Stimulated activated CD4-positive, alpha-beta T cell treated with anti-CD3 and anti-CD28 coated beads, Interleukin-4, amount 100 ng/mL, for 24 hours (primary cell): ENCODE measurements around the gene PPP1R9A.

Source experiments
- DNase-seq: peaks from one replicate; pipeline ENCODE4 v3.0.0-alpha.2; 2020

PPP1R9A gene

DNA sequence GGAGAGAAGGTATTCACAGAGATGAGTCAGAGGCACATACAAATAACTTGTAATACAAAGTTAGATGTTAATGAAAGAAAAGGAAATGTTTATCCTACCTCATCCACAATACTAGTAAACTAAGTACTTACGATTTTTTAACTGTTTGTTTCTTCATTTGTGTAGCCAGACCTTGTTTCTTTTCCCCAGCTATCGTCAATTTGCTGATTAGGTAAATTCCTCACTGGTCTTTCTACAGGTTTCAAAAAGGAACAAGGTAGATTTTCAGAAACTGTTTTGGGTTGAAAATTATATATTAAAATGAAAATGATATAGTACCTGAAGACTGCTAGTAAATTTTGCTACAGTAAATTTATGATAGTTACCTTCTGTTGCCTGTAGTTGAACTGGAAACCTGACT, 360.4 kb downstream of the PPP1R9A start:
- no peak for DNase-seq

DNA sequence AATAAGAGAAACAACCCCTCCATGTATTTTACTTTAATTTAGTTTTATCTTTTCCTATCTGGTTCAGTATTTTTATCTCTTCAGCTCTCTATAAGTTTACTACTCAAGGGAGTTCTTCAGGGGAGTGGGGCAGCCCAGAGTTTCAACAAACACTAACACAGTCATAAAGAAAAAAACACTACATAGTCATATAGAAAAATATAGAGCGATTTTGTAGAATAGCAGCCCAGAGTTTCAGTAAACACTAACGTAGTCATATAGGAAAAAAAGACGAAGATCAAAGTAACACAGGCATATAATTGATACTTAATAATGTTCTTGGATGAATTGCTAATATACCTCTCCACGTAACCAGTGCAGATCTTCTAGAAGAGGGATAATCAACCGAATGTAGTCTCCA, 362.2 kb downstream of the PPP1R9A start:
- DNase-seq = no peak

- DNase-seq = no peak
Measured at GRCh38 chr7:95276114-95276513, 368.7 kb downstream of the PPP1R9A start.

DNA sequence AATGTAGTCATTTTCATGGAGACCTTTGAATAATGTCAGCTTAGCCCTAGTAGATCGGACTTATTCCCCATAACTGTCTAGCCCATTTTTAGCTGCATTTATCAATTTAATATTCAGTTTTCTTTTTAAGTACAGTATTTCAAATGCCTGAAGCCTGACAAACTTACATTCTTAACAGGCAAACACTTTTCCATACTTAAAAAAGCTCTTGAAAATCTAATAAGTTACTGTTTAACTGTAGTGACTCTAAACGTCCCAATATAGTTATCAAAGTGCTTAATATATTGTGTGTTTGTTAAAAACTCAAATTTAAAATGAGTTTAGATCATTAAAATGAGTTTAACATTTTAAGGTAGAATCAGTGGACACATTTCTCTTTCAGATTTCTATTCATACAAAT, 372.0 kb downstream of the PPP1R9A start:
- no peak for DNase-seq

DNA sequence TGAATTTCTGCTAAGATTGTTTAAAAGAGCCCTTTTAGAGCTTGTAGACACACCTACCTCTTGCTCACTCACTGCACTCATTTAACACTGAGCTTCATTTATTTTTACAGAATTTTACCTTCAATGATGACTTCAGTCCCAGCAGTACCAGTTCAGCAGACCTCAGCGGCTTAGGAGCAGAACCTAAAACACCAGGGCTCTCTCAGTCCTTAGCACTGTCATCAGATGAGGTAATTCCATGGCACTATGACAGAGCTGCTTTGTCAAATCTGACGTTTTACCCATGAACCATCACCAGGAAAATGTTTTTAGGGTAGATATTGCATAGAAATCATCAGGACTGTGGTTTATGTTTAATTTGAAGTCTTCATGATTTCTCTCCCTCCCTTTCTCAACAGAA, 378.7 kb downstream of the PPP1R9A start:
- DNase-seq = no peak

DNA sequence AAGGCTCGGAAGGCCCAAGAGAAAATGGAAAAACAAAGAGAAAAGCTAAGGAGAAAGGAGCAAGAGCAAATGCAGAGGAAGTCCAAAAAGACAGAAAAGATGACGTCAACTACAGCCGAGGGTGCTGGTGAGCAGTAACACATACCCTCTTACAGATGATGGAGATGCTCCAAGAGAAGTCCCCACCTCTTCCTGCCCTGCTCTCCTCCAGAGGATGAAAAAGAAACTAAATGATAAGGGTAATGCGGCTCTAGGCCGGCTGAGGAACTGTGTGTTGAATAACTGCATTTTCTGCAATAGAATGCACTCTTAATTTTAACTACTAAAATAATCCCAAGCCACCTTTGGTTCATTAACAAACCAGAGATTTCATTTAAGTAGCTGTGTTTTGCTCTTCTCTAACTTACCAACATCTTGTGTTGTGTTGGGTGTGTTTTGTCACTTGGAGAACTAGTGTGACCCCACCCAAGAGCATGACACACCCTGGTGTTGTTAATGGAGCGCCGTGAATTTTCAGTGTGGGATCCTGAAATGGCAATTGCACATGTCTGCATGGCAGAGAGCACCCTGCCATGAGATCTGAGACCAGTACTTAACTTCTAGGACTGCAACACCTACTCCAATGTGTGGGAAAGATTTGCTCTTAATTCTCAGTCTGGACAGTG, 382.9 kb downstream of the PPP1R9A start:
- DNase-seq = no peak

GRCh38 chr7:95295397-95295796, 388.0 kb downstream of the PPP1R9A start:
- DNase-seq = no peak

- no peak for DNase-seq
Measured at GRCh38 chr7:95296456-95296855, 389.1 kb downstream of the PPP1R9A start.

GRCh38 chr7:95297041-95297440, 389.6 kb downstream of the PPP1R9A start:
- DNase-seq = no peak

DNA sequence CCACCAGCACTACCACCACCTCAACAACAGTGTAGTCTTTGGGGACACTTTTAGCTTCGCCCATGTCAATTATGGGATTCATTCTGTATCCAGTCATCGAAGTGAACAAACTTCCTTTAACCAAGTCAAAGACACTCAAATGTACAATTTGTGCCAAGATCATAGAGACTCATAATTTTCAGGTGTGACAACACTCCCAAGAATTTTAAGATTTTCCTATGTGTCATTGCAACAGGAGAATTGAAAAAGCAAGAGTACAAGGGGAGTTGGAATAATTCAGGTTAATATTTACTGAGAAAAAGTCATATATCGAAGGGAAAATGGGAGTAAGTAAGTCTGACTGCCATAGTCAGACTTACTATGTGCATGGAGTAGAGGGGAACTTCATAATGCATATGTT, 390.7 kb downstream of the PPP1R9A start:
- no peak for DNase-seq

- no peak for DNase-seq
Measured at GRCh38 chr7:95303013-95303905, 395.9 kb downstream of the PPP1R9A start.

- DNase-seq = no peak
Measured at GRCh38 chr7:95304990-95305389, 397.6 kb downstream of the PPP1R9A start.

- DNase-seq = no peak
Measured at GRCh38 chr7:95309951-95310350, 402.6 kb downstream of the PPP1R9A start.

GRCh38 chr7:95311389-95311788, 404.0 kb downstream of the PPP1R9A start:
- no peak for DNase-seq

DNA sequence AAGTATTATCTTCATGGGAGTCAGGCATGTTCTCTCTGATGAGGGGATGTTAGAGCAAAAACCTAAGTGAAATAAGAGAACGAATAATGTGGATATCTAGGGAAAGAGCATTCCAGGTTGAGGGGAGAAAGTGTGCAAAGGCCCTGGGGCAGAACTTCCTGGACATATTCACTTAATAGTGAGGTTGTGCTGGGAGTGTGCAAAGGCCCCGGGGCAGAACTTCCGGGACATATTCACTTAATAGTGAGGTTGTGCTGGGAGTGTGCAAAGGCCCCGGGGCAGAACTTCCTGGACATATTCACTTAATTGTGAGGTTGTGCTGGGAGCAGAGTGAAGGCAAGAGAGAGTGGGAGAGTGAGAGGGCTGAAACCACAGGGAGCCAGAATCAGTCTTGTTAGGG, 405.2 kb downstream of the PPP1R9A start:
- no peak for DNase-seq

- no peak for DNase-seq
Measured at GRCh38 chr7:95316588-95316987, 409.2 kb downstream of the PPP1R9A start.

GRCh38 chr7:95317546-95317945, 410.2 kb downstream of the PPP1R9A start:
- no peak for DNase-seq

DNA sequence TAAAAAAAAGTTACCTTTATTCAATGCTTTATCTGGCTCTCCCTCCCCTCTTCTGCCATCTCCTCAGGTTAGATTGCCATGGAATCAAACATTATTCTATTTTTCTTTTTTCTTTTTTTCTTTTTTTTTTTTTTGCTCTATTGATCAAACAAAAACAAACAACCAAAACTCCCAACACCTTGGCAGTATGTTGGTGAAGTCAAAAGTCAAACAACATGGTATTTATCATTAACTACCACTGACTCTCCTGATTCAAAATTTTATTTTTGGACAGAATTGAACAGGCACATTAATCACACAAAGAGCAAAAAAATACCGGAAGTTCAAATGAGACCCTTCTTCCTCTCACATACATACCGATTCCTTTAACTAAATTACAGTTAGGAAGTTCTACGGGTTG, 410.6 kb downstream of the PPP1R9A start:
- no peak for DNase-seq

DNA sequence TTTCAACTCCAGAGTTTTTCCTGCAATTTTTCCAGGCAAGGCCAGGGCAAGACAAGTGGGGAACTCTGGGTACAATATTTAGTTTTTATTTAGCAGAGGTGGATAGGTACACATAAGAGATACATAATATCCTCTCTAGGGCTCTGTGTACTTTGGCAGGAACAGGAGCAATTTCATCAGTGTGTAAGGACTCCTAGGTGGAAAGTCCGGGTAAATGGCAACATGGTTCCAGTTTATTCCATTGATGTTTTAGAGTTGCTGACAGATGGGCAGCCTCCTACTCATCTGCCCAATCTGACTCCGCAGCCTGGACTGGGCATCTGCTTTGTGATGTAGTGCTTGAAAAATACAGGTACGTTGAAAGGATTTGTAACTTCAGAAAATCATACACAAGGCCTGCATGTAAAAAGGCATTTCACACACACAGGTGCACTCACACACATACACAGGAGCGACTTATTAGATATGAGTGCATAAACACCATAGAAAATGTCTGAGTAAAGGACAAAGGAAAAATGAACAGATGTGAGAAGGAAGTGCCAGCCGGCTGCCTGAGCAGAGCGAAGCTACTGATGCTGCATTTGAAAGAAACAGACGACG, 411.2 kb downstream of the PPP1R9A start:
- DNase-seq = no peak

DNA sequence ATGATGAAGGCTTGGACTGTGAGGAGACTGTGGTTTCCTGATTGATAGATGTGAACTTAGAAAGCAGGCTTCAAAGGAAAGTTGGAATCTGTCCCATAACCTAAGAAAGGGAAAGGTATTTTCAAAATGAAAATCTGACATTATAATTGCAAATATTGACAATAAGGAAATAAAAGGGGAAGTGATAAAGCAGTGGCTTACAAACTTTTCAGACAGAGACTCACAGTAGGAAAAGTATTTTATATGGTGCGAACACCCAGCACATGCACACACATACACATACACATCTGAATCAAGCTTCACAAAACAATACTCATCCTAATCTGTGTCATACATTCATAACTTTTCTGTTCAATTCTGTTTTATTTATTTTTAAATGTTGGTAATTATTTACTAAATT, 412.2 kb downstream of the PPP1R9A start:
- DNase-seq = no peak

DNA sequence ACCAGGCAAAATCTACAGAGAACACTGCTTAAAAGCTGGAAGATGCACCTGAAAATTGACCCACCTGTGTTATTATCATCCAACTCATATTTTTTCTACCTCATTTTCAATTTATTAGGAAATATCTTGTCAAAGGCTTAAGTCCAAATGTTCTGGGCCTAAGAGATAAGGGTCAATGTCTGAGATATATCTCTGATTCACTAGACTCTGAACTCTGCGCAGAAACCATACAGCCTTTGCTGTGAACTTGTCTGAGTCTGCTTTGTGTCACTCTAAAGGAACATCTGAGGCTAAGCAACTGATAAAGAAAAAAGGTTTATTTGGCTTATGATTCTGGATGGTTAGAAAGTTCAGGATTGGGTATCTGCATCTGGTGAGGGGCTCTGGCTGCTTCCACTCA, 413.3 kb downstream of the PPP1R9A start:
- no peak for DNase-seq

GRCh38 chr7:95321720-95322119, 414.3 kb downstream of the PPP1R9A start:
- DNase-seq = no peak

DNA sequence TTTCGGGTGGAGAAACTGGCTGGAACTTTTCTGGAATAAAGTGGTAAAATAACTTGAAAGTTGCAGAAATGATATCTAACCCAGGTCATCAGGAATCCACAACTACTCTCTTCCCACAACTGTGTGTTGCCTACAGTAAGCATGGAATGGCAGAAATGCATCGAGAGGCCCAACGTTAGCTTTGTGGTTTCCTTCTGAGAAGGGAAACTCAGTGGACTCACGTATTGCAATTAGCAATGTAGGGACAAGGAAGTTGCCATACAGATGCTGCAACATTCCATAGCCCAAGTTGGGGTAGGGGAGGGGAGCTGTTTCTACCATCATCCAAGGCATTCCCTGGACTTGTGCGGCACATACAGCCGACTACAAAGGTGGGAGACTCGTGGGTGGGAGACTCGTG, 415.0 kb downstream of the PPP1R9A start:
- DNase-seq = no peak

- DNase-seq = no peak
Measured at GRCh38 chr7:95322854-95323253, 415.5 kb downstream of the PPP1R9A start.
